ENCODE data around the gene LGI4. TPM values are rescaled to one million over a fixed set of nuclear protein-coding genes. Genes with fewer than 3 reads are reported as not detected.
A peak's percentile ranks its signal among the peaks of the same experiment; 100 is the strongest.

Gene LGI4
- total RNA-seq, 2 experiments from 2014 or later: 0.66 to 0.67 TPM

DNA sequence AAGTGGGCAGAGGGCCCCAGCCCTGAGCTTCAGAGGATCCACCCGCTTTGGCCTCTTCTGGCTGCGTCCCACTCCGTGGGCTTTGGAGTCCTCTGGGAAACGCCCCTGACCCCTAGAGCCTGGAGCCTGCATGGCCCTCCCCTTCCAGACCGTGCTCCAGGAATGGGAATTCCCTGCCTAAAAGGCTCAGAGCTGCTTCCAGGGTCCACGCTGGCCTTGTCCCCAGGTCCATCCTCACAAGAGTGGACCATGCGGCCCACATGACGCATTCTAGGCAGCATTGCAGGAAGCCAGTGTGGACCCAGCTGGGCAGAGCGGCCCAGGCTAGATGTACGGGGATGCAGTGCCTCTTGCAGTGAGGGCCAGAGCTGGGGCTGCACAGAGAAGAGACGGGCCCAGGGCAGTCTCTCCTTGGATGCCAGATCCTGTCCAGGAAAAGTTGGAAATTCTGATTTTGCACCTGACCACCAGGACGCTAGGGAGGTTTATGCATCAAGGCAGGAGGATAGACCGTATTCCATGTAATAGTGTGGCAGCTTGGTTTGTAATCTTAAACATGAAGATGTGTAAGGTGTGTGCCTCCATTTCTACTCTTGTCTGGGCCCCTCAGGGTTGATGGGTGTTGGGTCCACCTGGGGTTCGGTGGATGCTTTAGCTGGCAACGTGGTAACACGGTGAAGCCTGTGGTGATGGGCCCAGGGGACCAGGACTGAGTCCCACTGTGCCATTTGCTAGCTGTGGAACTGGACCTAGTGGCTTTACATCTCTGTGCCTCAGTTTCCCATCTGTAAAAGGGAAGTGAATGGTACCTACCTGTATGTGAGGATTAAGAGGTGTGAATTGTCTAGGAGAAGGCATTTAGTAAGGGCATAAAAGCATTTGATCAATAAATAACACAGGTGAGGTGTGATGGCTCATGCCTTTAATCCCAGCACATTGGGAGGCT, 34.0 kb downstream of the LGI4 start:
- CTCF ChIA-PET: interaction anchor here (0.9 to 1.4 kb wide), 4 partner anchors 10 to 394 kb away, joined by 3 to 4 read pairs (median 4); no protein-coding TSS in a partner anchor
- no peak for DNase-seq
- H3K4me3 Mint-ChIP-seq: no peak overlapping the region
- H3K27ac Mint-ChIP-seq: no peak overlapping the region
- no peak for ATAC-seq
- no peaks in the 10 kb centered on the region for H3K4me1 Mint-ChIP-seq
- peaks cover 2% of the 10 kb centered on the region for H3K27me3 Mint-ChIP-seq
- POLR2A ChIA-PET: no interaction called here
- intact Hi-C loops (cut with DNase I, micrococcal nuclease): no loop called here
- no peaks in the 10 kb centered on the region for H3K36me3 Mint-ChIP-seq (ENCODE audit: low read depth)
- H3K9me3 Mint-ChIP-seq (ENCODE audit: low read depth): no peaks in the 10 kb centered on the region

DNA sequence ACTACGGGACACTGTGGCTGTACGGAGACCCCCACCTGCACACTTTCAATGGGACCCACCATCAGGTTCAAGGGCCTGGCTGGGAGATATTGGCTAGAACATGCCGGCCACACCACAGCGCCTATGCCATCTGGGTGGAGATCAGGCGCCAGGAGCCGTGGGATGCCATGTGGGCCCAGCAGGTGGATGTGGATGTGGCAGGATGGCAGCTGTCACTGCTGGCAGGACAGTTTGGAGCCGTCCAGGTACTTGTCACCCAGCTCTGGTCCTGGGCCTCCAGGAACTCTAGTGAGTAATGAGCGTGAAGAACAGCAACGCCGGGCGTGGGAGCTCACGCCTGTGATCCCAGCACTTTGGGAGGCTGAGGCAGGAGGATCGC, 35.0 kb downstream of the LGI4 start:
- POLR2A ChIA-PET: no interaction called here
- no peaks in the 10 kb centered on the region for H3K9me3 Mint-ChIP-seq (ENCODE audit: low read depth)
- H3K27ac Mint-ChIP-seq: no peak overlapping the region
- no peak overlapping the region for H3K4me3 Mint-ChIP-seq
- intact Hi-C loops (cut with DNase I, micrococcal nuclease): no loop called here
- CTCF ChIA-PET: interaction anchor here (1.0 to 1.4 kb wide), 3 partner anchors 9 to 42 kb away, joined by 3 to 4 read pairs (median 3); no protein-coding TSS in a partner anchor
- no peaks in the 10 kb centered on the region for H3K4me1 Mint-ChIP-seq
- ATAC-seq (no peak), DNase-seq (no peak)
- H3K36me3 Mint-ChIP-seq (ENCODE audit: low read depth): no peaks in the 10 kb centered on the region
- peaks cover 5% of the 10 kb centered on the region for H3K27me3 Mint-ChIP-seq

DNA sequence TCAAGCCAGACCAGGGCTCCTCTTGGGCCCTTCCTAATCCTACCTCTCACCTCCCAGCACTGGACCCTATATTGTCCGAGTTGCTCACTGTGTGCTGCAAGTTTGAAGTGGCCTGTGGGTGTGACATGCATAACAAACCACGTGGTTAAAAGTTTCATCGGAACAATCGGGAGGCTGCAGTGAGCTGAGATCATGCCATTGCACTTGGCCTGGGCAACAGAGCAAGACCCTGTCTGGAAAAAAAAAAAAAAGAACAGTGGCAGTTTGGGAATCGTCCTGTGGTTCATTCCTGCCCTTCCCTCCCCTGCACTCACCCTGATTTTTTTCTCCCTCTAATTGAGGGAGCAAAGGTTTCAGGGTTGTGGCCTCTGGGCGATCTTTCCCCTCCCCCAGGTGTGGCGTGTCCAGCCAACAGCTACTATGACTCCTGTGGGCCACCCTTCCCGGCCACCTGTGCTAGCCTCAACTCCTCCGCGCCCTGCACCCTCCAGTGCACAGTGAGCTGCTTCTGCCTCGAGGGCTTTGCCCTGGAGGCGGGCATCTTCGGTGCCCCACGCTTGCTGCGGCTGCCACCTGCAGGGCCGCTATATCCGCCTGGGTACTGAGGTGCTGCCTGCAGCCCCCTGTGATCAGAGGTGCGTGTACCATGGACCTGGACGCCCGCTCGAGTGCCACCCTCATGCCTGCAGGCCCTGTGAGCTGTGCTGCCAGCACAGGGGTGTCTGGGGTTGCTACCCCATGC, 35.5 kb downstream of the LGI4 start:
- Mint-ChIP-seq H3K9me3 (ENCODE audit: low read depth) (no peaks in the 10 kb centered on the region), H3K4me1 (no peaks in the 10 kb centered on the region), H3K27me3 (peaks cover 5% of the 10 kb centered on the region), H3K36me3 (ENCODE audit: low read depth) (no peaks in the 10 kb centered on the region), H3K27ac (no peak overlapping the region), H3K4me3 (no peak overlapping the region)
- POLR2A ChIA-PET: no interaction called here
- ATAC-seq: no peak
- DNase-seq: no peak
- intact Hi-C loops (cut with DNase I, micrococcal nuclease): no loop called here
- CTCF ChIA-PET: interaction anchor here (0.6 to 1.5 kb wide), 4 partner anchors 9 to 500 kb away, joined by 3 to 4 read pairs (median 3); no protein-coding TSS in a partner anchor

DNA sequence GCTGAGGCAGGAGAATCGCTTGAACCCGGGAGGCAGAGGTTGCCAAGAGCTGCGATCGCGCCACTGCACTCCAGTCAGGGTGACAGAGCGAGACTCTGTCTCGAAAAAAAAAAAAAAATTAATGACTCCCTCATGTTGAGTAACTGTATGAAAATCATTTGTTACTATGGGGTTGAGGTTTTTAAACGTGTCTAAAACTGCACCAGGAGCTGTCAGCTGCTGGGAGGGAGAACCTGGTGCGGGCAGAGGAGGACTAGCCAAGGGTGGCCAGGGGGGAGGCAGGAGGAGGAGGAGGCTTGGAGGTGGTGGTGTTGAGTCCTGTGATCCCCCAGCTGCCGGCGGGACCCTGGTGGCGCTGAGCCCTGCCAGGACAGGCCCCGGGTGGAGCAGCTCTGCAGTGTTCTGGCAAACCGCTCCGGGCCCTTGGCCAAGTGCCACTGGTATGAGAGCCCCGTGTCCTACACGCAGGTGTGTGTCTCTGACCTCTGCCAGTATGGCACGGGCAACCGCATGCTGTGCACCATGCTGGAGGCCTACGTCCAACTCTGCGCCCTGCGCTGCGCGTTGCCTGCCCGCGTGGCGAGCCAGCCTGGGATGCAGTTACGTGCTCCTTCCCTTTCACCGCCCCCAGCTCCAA, 36.3 kb downstream of the LGI4 start:
- DNase-seq (no peak), ATAC-seq (no peak)
- ChIA-PET POLR2A (interaction anchor here (0.6 kb wide), 1 partner anchor 36 kb away, joined by 3 read pairs; no protein-coding TSS in a partner anchor), CTCF (interaction anchor here (1.5 kb wide), 1 partner anchor 52 kb away, joined by 3 read pairs; no protein-coding TSS in a partner anchor)
- intact Hi-C loops (cut with DNase I, micrococcal nuclease): no loop called here
- no peaks in the 10 kb centered on the region for H3K9me3 Mint-ChIP-seq (ENCODE audit: low read depth)
- peaks cover 7% of the 10 kb centered on the region for H3K27me3 Mint-ChIP-seq
- H3K36me3 Mint-ChIP-seq (ENCODE audit: low read depth): no peaks in the 10 kb centered on the region
- no peaks in the 10 kb centered on the region for H3K4me1 Mint-ChIP-seq
- H3K4me3 Mint-ChIP-seq: no peak overlapping the region
- H3K27ac Mint-ChIP-seq: no peak overlapping the region

DNA sequence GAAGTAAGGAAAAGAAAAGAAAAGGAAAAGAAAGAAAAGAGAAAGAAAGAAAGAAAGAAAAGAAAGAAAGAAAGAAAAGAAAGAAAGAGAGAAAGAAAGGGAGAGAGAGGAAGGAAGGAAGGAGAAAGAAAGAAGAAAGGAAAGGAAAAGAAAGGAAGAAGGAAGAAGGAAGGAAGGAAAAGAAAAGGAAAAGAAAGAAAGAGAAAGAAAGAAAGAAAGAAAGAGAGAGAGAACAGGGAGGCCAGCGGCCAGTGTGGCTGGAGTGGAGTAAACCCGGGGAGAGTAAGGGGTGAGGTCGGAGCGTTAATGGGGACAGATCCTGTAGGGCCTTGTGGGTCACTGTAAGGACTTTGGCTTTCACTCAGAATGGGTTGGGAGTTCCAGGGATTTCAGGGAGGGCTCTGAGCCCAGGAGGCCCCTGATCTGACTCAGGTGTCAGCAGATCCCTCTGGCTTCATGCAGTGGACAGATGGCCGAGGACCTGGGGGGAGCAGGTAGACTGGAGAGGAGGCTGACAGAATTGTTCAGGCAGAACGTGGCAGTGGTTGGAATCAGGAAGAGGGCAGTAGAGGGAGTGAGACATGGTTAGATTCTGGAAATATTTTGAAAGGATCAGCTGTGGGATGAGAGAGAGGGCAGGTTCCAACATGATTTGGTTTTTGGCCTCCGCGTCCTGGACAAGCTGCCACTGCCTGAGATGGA, 39.0 kb downstream of the LGI4 start:
- Mint-ChIP-seq H3K27ac (no peak overlapping the region), H3K4me1 (no peaks in the 10 kb centered on the region), H3K27me3 (peaks cover 7% of the 10 kb centered on the region), H3K36me3 (ENCODE audit: low read depth) (no peaks in the 10 kb centered on the region), H3K4me3 (no peak overlapping the region), H3K9me3 (ENCODE audit: low read depth) (no peaks in the 10 kb centered on the region)
- ChIA-PET POLR2A (no interaction called here), CTCF (no interaction called here)
- intact Hi-C loops (cut with DNase I, micrococcal nuclease): no loop called here
- ATAC-seq (no peak), DNase-seq (no peak)

DNA sequence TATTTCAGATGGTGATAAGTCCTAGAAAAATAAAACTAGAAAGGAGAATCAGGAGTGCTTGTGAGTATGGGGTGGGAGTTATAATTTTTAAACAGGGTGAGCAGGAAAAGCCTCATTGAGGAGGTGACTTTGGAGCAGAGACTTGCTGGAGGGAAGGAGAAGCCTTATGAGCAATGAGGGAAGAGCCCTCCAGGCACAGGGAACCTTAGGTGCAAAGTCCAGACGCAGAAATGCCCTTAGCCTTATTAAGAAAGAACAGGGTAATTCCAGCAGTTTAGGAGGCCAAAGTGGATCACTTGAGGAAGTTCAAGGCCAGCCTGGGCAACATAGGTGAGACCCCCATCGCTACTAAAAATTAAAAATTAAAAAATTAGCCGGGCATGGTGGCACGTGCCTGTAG, 40.2 kb downstream of the LGI4 start:
- H3K27me3 Mint-ChIP-seq: peaks cover 11% of the 10 kb centered on the region
- no peaks in the 10 kb centered on the region for H3K36me3 Mint-ChIP-seq (ENCODE audit: low read depth)
- no peak for ATAC-seq
- intact Hi-C loops (cut with DNase I, micrococcal nuclease): no loop called here
- POLR2A ChIA-PET: no interaction called here
- H3K27ac Mint-ChIP-seq: no peak overlapping the region
- CTCF ChIA-PET: no interaction called here
- no peaks in the 10 kb centered on the region for H3K9me3 Mint-ChIP-seq (ENCODE audit: low read depth)
- no peak overlapping the region for H3K4me3 Mint-ChIP-seq
- peaks cover 4% of the 10 kb centered on the region for H3K4me1 Mint-ChIP-seq
- DNase-seq: no peak

DNA sequence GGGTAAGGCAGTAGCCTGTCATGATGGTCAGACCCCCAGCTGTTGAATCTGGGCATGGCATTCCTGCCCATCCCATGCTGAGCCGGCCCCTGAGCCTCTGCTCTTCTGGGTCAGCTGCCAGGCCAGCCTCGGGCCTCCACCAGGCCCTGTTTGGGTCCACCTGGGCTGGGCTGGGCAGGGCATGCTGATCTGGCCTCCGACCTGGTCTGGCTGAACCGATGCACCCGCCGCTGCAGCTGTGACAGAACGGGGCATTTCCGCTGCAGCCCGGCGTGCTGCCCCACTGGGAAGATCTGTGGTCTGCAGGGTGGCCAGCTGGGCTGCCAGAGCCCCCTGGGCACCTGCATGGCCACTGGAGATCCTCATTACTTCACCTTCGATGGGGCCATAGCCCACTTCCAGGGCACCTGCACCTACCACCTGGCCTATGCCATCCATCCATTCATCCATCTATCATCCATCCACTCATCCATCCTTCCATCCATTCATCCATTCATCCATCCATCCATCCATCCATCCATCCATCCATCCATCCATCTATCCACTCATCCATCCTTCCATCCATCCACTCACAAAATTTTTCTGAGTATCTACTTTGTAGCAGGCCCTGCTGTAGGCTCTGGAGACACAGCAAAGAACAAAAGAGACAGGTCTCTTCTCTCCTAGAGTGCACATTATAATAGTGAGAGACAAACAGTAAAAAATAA, 40.8 kb downstream of the LGI4 start:
- Mint-ChIP-seq H3K27ac (no peak overlapping the region), H3K4me1 (peaks cover 4% of the 10 kb centered on the region), H3K27me3 (peaks cover 11% of the 10 kb centered on the region), H3K36me3 (ENCODE audit: low read depth) (no peaks in the 10 kb centered on the region), H3K4me3 (no peak overlapping the region), H3K9me3 (ENCODE audit: low read depth) (no peaks in the 10 kb centered on the region)
- DNase-seq (no peak), ATAC-seq (no peak)
- POLR2A ChIA-PET: no interaction called here
- intact Hi-C loops (cut with DNase I, micrococcal nuclease): no loop called here
- CTCF ChIA-PET: interaction anchor here (0.6 kb wide), 1 partner anchor 31 kb away, joined by 3 read pairs; no protein-coding TSS in a partner anchor

DNA sequence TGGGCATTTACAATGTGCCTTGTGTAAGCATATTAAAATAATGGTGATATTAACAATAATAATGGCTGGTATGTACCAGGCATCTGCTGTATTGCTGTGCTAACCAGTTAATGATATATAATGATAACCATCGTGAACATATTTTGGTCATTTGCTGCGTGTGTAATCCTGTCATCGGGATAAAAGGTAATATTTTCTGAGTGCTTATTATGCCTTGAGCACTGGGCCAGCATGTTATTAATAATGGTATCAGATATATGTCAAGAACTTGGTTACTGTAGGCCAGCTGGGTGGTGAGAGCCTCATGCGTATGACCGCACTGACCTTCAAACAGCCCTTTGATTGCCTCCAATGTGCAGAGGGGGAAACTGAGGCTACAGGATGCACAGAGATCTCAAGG, 41.4 kb downstream of the LGI4 start:
- Mint-ChIP-seq H3K27me3 (peaks cover 11% of the 10 kb centered on the region), H3K27ac (no peak overlapping the region), H3K9me3 (ENCODE audit: low read depth) (no peaks in the 10 kb centered on the region), H3K4me3 (no peak overlapping the region), H3K4me1 (peaks cover 4% of the 10 kb centered on the region), H3K36me3 (ENCODE audit: low read depth) (no peaks in the 10 kb centered on the region)
- POLR2A ChIA-PET: no interaction called here
- CTCF ChIA-PET: interaction anchor here (0.6 to 1.8 kb wide), 2 partner anchors 27 to 31 kb away, joined by 3 to 5 read pairs; no protein-coding TSS in a partner anchor
- intact Hi-C loops (cut with DNase I, micrococcal nuclease): no loop called here
- ATAC-seq (no peak), DNase-seq (no peak)

DNA sequence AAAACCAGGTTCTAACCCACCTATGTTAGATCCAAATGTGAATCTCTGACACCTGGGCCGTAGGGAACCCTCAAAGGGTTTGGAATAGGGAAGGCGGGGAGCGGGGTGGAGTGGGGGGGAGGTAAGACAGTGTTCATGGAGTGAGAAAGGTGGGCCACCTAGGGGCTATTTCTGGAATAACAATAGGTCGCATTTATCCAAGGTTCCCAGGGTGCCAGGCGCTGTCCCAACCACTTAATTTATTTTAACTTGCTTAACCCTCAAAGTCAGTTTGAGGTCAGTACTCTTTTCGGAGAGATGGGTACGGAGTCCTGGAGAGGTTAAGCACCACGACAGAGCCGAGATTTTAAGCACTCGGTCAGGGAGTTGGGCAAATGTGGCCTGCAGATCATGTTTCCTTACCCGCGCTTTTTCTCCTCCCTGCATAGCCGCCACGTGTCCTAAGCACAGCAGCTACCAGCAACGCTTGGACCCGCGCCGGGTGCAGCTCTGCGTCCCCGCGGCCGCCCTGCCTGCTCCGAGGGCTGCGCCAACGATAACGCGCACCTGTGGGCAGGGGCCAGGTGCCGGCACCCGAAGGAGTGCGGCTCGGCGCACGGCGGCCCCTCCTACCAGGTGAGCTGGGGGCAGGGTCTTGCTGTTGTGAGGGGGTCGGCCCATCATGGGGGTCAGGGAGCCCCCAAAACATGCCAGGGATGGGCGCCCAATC, 44.2 kb downstream of the LGI4 start:
- CTCF ChIA-PET: interaction anchor here (1.2 to 1.4 kb wide), 3 partner anchors 10 to 44 kb away, joined by 4 to 5 read pairs (median 4); no protein-coding TSS in a partner anchor
- POLR2A ChIA-PET: no interaction called here
- H3K4me3 Mint-ChIP-seq: no peak overlapping the region
- peak; percentile 88 for ATAC-seq
- intact Hi-C loops (cut with DNase I, micrococcal nuclease): loop anchor here (1.0 kb wide), 3 partner anchors 23 to 117 kb away; no protein-coding TSS in a partner anchor
- no peaks in the 10 kb centered on the region for H3K9me3 Mint-ChIP-seq (ENCODE audit: low read depth)
- peaks cover 4% of the 10 kb centered on the region for H3K4me1 Mint-ChIP-seq
- peaks cover 6% of the 10 kb centered on the region for H3K27me3 Mint-ChIP-seq
- peak; percentile 65 for DNase-seq
- no peaks in the 10 kb centered on the region for H3K36me3 Mint-ChIP-seq (ENCODE audit: low read depth)
- H3K27ac Mint-ChIP-seq: no peak overlapping the region

DNA sequence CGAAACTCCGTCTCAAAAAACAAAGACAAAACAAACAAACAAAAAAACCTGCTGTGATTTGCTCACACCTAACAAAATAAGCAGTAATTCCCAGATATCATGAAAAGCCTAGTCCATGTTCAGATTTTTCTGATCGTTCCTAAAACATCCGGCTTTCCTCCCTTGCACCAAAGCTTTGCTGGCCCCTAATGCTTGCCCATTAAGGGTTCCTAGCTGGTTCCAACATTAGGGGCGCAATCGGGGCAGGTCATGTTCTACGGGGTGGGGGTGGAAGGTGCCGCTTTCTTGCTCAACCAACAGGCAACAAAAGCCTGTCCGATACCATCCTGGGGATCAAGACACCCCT, 44.7 kb downstream of the LGI4 start:
- Mint-ChIP-seq H3K27ac (no peak overlapping the region), H3K36me3 (ENCODE audit: low read depth) (no peaks in the 10 kb centered on the region), H3K4me1 (peaks cover 4% of the 10 kb centered on the region), H3K9me3 (ENCODE audit: low read depth) (no peaks in the 10 kb centered on the region), H3K27me3 (peaks cover 6% of the 10 kb centered on the region), H3K4me3 (no peak overlapping the region)
- ATAC-seq: peak; percentile 34
- ChIA-PET POLR2A (no interaction called here), CTCF (interaction anchor here (0.9 to 1.4 kb wide), 3 partner anchors 10 to 43 kb away, joined by 4 to 5 read pairs (median 5); no protein-coding TSS in a partner anchor)
- intact Hi-C loops (cut with DNase I, micrococcal nuclease): loop anchor here (1.0 kb wide), 3 partner anchors 23 to 117 kb away; no protein-coding TSS in a partner anchor
- DNase-seq: no peak

All from activated CD4-positive, alpha-beta T cell treated with anti-CD3 and anti-CD28 coated beads for 36 hours (primary cell).